AG09309 (cell line): ENCODE data around the gene KCNK4.

Experiments
- DNase-seq: peaks from one replicate; pipeline ENCODE4 v3.0.0-alpha.2; 2010; ENCODE audit warnings: low read depth
- H3K4me3 ChIP-seq: 2 replicates; pipeline ENCODE4 v1.5.1; 2011; ENCODE audit warnings: mild to moderate bottlenecking, low read depth, low read length, moderate library complexity; ENCODE audit not compliant: control insufficient read depth
- TF ChIP-seq, protein P1 (sequence below): IDR thresholded peaks from 2 replicates; pipeline ENCODE4 v1.5.1; 2011; ENCODE audit warnings: mild to moderate bottlenecking, low read depth, low read length, inconsistent platforms; ENCODE audit not compliant: insufficient read depth, control insufficient read depth; ENCODE audit errors: missing control alignments

KCNK4 gene

DNA sequence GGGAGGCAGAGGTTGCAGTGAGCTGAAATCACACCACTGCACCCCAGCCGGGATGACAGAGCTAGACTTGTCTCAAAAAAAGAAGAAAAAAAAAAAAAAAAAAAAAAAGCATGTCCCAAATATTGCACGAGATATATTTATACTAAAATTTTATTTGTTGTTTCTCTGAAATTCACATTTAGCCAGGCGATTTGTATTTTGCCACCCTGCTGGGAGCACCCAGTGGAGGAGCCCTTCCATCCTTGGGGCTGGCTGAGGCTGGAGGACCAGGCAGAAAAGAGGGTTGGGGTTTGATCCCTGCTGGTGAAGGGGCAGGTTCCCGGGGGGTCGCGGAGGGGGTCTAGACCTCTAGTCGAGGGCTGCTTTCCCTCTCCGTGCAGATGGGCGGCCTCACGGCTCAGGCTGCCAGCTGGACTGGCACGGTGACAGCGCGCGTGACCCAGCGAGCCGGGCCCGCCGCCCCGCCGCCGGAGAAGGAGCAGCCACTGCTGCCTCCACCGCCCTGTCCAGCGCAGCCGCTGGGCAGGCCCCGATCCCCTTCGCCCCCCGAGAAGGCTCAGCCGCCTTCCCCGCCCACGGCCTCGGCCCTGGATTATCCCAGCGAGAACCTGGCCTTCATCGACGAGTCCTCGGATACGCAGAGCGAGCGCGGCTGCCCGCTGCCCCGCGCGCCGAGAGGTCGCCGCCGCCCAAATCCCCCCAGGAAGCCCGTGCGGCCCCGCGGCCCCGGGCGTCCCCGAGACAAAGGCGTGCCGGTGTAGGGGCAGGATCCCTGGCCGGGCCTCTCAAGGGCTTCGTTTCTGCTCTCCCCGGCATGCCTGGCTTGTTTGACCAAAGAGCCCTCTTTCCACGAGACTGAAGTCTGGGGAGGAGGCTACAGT, 8.1 kb downstream of the KCNK4 start:
- peak overlapping the region; percentile 18 for H3K4me3 ChIP-seq
- no peak for DNase-seq
- TF ChIP-seq, protein P1, sequence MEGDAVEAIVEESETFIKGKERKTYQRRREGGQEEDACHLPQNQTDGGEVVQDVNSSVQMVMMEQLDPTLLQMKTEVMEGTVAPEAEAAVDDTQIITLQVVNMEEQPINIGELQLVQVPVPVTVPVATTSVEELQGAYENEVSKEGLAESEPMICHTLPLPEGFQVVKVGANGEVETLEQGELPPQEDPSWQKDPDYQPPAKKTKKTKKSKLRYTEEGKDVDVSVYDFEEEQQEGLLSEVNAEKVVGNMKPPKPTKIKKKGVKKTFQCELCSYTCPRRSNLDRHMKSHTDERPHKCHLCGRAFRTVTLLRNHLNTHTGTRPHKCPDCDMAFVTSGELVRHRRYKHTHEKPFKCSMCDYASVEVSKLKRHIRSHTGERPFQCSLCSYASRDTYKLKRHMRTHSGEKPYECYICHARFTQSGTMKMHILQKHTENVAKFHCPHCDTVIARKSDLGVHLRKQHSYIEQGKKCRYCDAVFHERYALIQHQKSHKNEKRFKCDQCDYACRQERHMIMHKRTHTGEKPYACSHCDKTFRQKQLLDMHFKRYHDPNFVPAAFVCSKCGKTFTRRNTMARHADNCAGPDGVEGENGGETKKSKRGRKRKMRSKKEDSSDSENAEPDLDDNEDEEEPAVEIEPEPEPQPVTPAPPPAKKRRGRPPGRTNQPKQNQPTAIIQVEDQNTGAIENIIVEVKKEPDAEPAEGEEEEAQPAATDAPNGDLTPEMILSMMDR: no peak

DNA sequence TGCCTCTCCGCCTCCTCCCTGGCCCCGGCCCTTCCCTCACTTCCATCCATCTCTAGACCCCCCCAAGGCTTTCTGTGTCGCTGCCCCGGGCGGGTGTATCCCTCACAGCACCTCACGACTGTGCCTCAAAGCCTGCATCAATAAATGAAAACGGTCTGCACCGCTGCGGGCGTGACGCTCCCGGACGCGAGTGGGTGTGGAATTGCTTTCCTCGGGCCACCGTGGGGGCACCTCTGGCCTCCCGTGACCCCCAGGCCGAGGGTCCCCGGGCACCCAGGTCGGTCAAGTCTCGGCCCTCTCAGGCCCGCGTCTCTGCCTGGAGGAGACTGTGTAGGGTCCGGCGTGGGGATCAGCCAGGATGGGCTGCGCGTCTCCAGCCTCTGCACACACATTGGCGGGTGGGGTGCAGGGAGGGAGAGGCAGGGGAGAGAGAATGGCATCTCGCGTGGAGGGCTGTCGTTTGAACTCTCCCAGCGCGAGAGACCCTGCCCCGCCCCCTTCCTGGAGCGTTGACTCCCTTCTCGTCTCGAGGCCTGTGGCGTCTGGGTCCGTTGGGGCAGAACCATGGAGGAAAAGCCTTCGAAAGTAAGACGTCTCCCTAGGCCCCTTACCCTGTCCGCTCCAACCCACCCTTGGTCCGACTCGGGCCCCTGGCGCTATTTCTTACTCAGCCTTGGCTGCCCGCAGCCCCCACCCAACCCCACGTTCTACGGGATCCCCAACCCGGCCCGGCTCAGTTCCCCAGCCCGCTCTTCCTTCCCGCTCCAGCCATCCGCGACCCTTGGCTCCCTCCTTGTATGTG, 8.9 kb downstream of the KCNK4 start, which contains the start of gene CATSPERZ:
Gene CATSPERZ, plus strand, starts transcription at position 512 of the 802 bp plus-strand sequence. Its CDS starts 53 bp downstream, at position 565.
- H3K4me3 ChIP-seq: peak within 1 kb of the TSS; percentile 28
- TF ChIP-seq, protein P1: no peak

DNA sequence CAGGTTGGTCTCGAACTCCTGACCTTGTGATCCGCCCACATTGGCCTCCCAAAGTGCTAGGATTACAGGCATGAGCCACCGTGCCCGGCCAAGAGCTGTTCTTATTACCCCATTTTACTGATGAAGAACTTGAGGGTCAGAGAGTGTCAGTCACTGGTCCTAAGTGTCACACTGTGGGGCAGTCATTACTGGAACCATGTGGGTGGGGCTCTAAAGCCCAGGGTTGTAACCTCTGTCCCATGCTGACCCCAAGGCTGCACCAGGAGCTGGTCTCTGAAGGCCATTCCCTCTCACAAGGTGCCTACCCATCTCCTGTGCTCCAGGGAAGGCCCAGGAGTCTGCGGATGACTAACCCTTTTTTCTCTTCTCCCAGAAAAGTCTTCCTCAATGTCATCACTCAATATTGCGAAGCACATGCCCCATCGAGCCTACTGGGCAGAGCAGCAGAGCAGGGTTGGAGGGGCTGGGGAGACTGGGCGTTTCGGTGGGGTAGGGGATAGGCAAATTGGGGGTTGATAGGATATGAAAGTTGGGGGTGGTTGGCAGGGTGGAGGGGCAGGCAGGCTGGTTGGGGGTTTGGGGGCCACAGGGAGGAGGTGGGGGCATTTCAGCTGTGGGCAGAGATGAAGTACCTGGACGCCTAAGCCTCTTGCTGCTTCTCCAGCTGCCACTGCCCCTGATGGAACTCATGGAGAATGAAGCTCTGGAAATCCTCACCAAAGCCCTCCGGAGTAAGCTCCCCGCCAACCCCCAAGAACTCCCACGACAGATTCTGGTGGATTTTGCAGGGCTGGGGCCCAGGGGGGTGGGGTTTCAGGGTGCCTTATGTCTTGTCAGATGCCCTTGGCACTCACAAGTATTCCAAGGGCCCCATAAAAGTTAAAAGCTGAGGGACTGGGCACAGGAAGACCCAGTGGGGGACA, 12.3 kb downstream of the KCNK4 start:
- TF ChIP-seq, protein P1: no peak
- no peak overlapping the region for H3K4me3 ChIP-seq
- no peak for DNase-seq

More for the DNA sequence above, 8.9 kb downstream of the KCNK4 start, which contains the start of gene CATSPERZ:
- no peak for DNase-seq

DNA sequence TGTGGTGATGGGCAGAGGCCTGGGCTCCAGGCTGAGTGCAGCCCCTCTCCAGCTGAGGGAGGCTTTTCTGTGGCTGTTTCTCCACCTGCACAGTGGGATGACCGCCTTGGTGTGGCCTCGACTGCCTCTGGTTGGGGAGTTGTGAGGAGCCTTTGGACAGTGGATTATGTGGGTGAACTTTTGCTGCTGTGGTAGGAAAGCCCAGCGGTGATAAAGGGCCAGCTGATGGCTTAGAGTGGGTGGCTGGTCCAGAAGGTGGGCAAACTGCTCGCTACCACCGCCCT, 12.9 kb downstream of the KCNK4 start:
- no peak for DNase-seq
- TF ChIP-seq, protein P1: no peak
- H3K4me3 ChIP-seq: peak overlapping the region; percentile 64; the same call in 1 of the 2 replicates

DNA sequence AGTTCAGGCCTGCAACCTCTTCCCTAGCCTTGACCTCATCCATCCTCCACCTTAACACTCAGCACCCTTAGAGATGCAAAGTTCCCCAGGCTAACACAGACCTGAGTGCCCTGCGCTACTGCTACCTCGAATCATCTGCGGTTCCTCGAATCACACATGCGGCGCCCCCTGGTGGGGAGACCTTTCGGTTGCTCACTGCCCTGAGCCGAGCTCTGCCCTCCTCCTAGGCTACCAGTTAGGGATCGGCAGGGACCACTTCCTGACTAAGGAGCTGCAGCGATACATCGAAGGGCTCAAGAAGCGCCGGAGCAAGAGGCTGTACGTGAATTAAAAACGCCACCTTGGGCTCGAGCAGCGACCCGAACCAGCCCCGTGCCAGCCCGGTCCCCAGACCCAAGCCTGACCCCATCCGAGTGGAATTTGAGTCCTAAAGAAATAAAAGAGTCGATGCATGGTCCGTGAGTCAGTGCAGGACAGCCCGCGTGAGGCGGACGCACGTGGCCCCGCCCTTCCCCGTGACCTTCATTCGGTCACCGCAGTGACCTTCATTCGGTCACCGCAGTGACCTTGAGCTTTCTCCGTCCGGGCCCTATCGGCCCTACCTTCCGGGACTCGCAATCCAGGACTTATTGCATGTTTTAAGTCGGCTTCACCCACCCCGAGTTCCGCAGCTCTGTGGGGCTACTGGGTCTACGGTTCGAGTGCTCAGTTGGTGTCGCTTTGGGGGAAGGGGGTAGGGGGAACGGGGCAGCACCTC, 13.4 kb downstream of the KCNK4 start:
- TF ChIP-seq, protein P1: peak; percentile 87
- DNase-seq: peak; percentile 57

More for the DNA sequence above, 13.4 kb downstream of the KCNK4 start:
- peak overlapping the region; percentile 64 for H3K4me3 ChIP-seq
